CD14-positive monocyte (primary cell): ENCODE measurements around the gene RIMBP2. TPM values are rescaled to one million over a fixed set of nuclear protein-coding genes. Genes with fewer than 3 reads are reported as not detected.

ENCODE experiments used
- DNase-seq, 3 donors: peaks; one replicate each; pipeline ENCODE4 v3.0.0-alpha.2; 2011 to 2022
- H2AFZ ChIP-seq: 2 replicates; pipeline ENCODE4 v1.6.0; 2012; ENCODE audit warnings: mild to moderate bottlenecking, low read depth, low read length, inconsistent platforms; ENCODE audit not compliant: insufficient read depth, poor library complexity, severe bottlenecking
- H3K27ac ChIP-seq, 2 donors: 1 replicate in 1 of 2; 2 replicates in 1 of 2; pipeline ENCODE4 v1.5.1; 2012 to 2013; ENCODE audit warnings: low read length in 2 of 2, control low read depth in 1 of 2, inconsistent platforms in 1 of 2, low read depth in 1 of 2, mild to moderate bottlenecking in 1 of 2
- H3K27me3 ChIP-seq, 2 donors: one replicate each; pipeline versions ENCODE4 v1.6.0 to v1.6.1; 2011 to 2013; ENCODE audit warnings: low read length in 2 of 2; ENCODE audit not compliant: control insufficient read depth in 2 of 2, insufficient read depth in 2 of 2
- H3K36me3 ChIP-seq, 2 donors: replicated peaks in 1 of 2; 1 replicate in 1 of 2; 2 replicates in 1 of 2; pipeline versions ENCODE4 v1.5.1 to v1.6.1; 2012 to 2013; ENCODE audit warnings: low read length in 2 of 2, control low read depth in 1 of 2, inconsistent platforms in 1 of 2, mild to moderate bottlenecking in 1 of 2; ENCODE audit not compliant: insufficient read depth in 2 of 2, control insufficient read depth in 1 of 2
- H3K4me1 ChIP-seq, 2 donors: 1 replicate in 1 of 2; 2 replicates in 1 of 2; pipeline versions ENCODE4 v1.5.1 to v1.6.1; 2012 to 2013; ENCODE audit warnings: low read length in 2 of 2, control low read depth in 1 of 2, inconsistent platforms in 1 of 2, mild to moderate bottlenecking in 1 of 2, moderate library complexity in 1 of 2; ENCODE audit not compliant: insufficient read depth in 2 of 2, control insufficient read depth in 1 of 2
- H3K4me2 ChIP-seq: replicated peaks from 2 replicates; pipeline ENCODE3; 2012; ENCODE audit warnings: low read length, moderate library complexity, mild to moderate bottlenecking; ENCODE audit not compliant: poor library complexity, severe bottlenecking; ENCODE audit errors: extremely low read depth
- H3K4me3 ChIP-seq, 3 experiments: fragments of 200-600 bp in 1 of 3; sonication (generic) in 1 of 3; replicated peaks in 1 of 3; 1 replicate in 2 of 3; 2 replicates in 1 of 3; pipeline ENCODE4 v1.5.1; 2011 to 2013; ENCODE audit warnings: low read length in 3 of 3, mild to moderate bottlenecking in 3 of 3, control low read depth in 2 of 3, low read depth in 2 of 3, inconsistent platforms in 1 of 3, moderate library complexity in 1 of 3
- H3K79me2 ChIP-seq: 2 replicates; pipeline ENCODE4 v1.6.0; 2012; ENCODE audit warnings: mild to moderate bottlenecking, control low read depth, inconsistent platforms, low read length, moderate library complexity; ENCODE audit not compliant: insufficient read depth
- H3K9ac ChIP-seq: 2 replicates; pipeline ENCODE4 v1.6.0; 2017; ENCODE audit warnings: low read length, mild to moderate bottlenecking; ENCODE audit not compliant: insufficient read depth, poor library complexity, severe bottlenecking
- H3K9me3 ChIP-seq, 2 donors: replicated peaks in 1 of 2; 1 replicate in 1 of 2; 2 replicates in 1 of 2; pipeline versions ENCODE4 v1.5.1 to v1.6.1; 2012 to 2013; ENCODE audit warnings: low read length in 2 of 2, control low read depth in 1 of 2; ENCODE audit not compliant: control insufficient read depth in 1 of 2, insufficient read depth in 1 of 2
- H4K20me1 ChIP-seq: 2 replicates; pipeline ENCODE4 v1.6.0; 2012; ENCODE audit warnings: mild to moderate bottlenecking, low read length, control low read depth, moderate library complexity; ENCODE audit not compliant: insufficient read depth
- H3K27ac Mint-ChIP-seq, 7 donors: one replicate each; pipeline ENCODE4 v1.8.0; 2020; ENCODE audit warnings: mild to moderate bottlenecking in 7 of 7, mixed read lengths in 7 of 7, moderate library complexity in 6 of 7, inconsistent platforms in 2 of 7
- H3K27me3 Mint-ChIP-seq, 3 donors: one replicate each; pipeline ENCODE4 v1.8.0; 2021 to 2022; ENCODE audit warnings: low read depth in 3 of 3, mild to moderate bottlenecking in 3 of 3, mixed read lengths in 3 of 3, moderate library complexity in 3 of 3, inconsistent platforms in 1 of 3
- H3K36me3 Mint-ChIP-seq, 2 donors: one replicate each; pipeline ENCODE4 v1.8.0; 2020; ENCODE audit warnings: mixed read lengths in 2 of 2, inconsistent platforms in 1 of 2, mild to moderate bottlenecking in 1 of 2
- H3K4me1 Mint-ChIP-seq: one replicate; pipeline ENCODE4 v1.8.0; 2020; ENCODE audit warnings: mild to moderate bottlenecking, mixed read lengths
- H3K4me3 Mint-ChIP-seq, 2 donors: one replicate each; pipeline ENCODE4 v1.8.0; 2020; ENCODE audit warnings: mild to moderate bottlenecking in 2 of 2, mixed read lengths in 2 of 2, moderate library complexity in 1 of 2
- H3K9me3 Mint-ChIP-seq, 7 donors: one replicate each; pipeline ENCODE4 v1.8.0; 2020 to 2022; ENCODE audit warnings: mixed read lengths in 7 of 7, mild to moderate bottlenecking in 6 of 7, moderate library complexity in 6 of 7, inconsistent platforms in 2 of 7
- CTCF ChIP-seq: fragments of 200-600 bp; IDR thresholded peaks from one replicate; pipeline ENCODE4 v1.8.0; 2022; ENCODE audit warnings: antibody characterized with exemption, mild to moderate bottlenecking
- WGBS: methylation state at CpG from one replicate; pipeline ENCODE4 v1.1.5; 2013; ENCODE audit warnings: missing lambda C conversion rate; ENCODE audit not compliant: insufficient coverage; 5-methylcytosine and 5-hydroxymethylcytosine counted together
- intact Hi-C, 2 donors: fragments of 100-400 bp; cut with micrococcal nuclease; formaldehyde crosslinking; loops; one replicate each; pipeline versions ENCODE4 v1.15.0 to v1.15.1; 2023
- polyA plus RNA-seq, 3 donors: library from polyadenylated mRNA; depleted of rRNA in 1 of 3; unstranded in 2 of 3; stranded (reverse) in 1 of 3; fragments of 300-500 nt in 2 of 3; fragments of >200 nt in 1 of 3; fragmentation: Illumina TruSeq in 2 of 3; gene quantifications; 1 replicate in 2 of 3; 2 replicates in 1 of 3; pipeline ENCODE4 v1.2.3, GENCODE V29; 2012 to 2021

RIMBP2 gene
- polyA plus RNA-seq, 3 donors: not detected

- Histone ChIP-seq H4K20me1 (no peaks in the 10 kb centered on the region), H3K4me3 (no peak overlapping the region), H3K36me3 (no peaks in the 10 kb centered on the region), H3K4me2 (no peak overlapping the region), H2AFZ (no peak overlapping the region), H3K9ac (no peak overlapping the region), H3K4me1 (no peaks in the 10 kb centered on the region), H3K79me2 (no peaks in the 10 kb centered on the region), H3K27ac (no peak overlapping the region), H3K27me3 (no peaks in the 10 kb centered on the region), H3K9me3 (peaks cover 0 to 14% of the 10 kb centered on the region in 2 donors)
- Mint-ChIP-seq H3K27me3 (no peaks in the 10 kb centered on the region), H3K4me1 (no peaks in the 10 kb centered on the region), H3K27ac (no peak overlapping the region), H3K9me3 (peaks cover 0 to 13% (median 0%) of the 10 kb centered on the region in 7 donors), H3K36me3 (no peaks in the 10 kb centered on the region), H3K4me3 (no peak overlapping the region)
- WGBS: 77% methylated on average over 7 of the region's 7 CpGs
- DNase-seq: no peak
- TF ChIP-seq CTCF: no peak
- intact Hi-C loops: no loop called here
These were observed 254.7 kb downstream of the RIMBP2 start for GRCh38 chr12:130461447-130461815.

GRCh38 chr12:130460611-130461446 lies 255.3 kb downstream of the RIMBP2 start:
- Mint-ChIP-seq H3K27me3 (no peaks in the 10 kb centered on the region), H3K36me3 (no peaks in the 10 kb centered on the region), H3K4me1 (no peaks in the 10 kb centered on the region), H3K9me3 (peaks cover 0 to 11% (median 0%) of the 10 kb centered on the region in 7 donors), H3K27ac (no peak overlapping the region), H3K4me3 (no peak overlapping the region)
- intact Hi-C loops: no loop called here
- Histone ChIP-seq H3K9ac (no peak overlapping the region), H3K4me1 (no peaks in the 10 kb centered on the region), H3K27me3 (no peaks in the 10 kb centered on the region), H2AFZ (no peak overlapping the region), H3K4me3 (no peak overlapping the region), H3K9me3 (peaks cover 0 to 12% of the 10 kb centered on the region in 2 donors), H3K79me2 (no peaks in the 10 kb centered on the region), H3K36me3 (no peaks in the 10 kb centered on the region), H3K4me2 (no peak overlapping the region), H3K27ac (no peak overlapping the region), H4K20me1 (no peaks in the 10 kb centered on the region)
- DNase-seq: no peak
- no peak for TF ChIP-seq CTCF
- 84% methylated on average over 26 of the region's 28 CpGs for WGBS
